IMR-90 (cell line): ENCODE measurements around the gene C3orf33. TPM values are rescaled to one million over a fixed set of nuclear protein-coding genes. Genes with fewer than 3 reads are reported as not detected.

ENCODE experiments used
- ATAC-seq: fragments of 200-7000 bp; cut with Tn5 transposase; 2 replicates; pipeline ENCODE4 v1.9.1; 2020; ENCODE audit warnings: low read depth, mild to moderate bottlenecking, moderate library complexity
- BruUV-seq: library from RNA; stranded (reverse); fragments of 400-500 nt; replicated peaks from 2 replicates; lab custom pipeline; 2021; lab: Mats Ljungman, UMichigan
- CTCF ChIA-PET: fragments of 300-600 bp; formaldehyde crosslinking; extraction: SDS; loops from one replicate; lab custom pipeline; 2021; ENCODE audit warnings: antibody characterized with exemption; lab: Yijun Ruan, JAX
- POLR2A ChIA-PET: fragments of 300-600 bp; sonication (Branson Sonifier 250); formaldehyde crosslinking; loops from one replicate; lab custom pipeline; 2022; ENCODE audit warnings: antibody characterized with exemption; ENCODE audit not compliant: unreplicated experiment; lab: Charles Lee
- DNase-seq: peaks from one replicate; pipeline ENCODE4 v3.0.0; 2013
- H2AFZ ChIP-seq: replicated peaks from 2 replicates; pipeline ENCODE3; 2013; ENCODE audit warnings: low read length, mild to moderate bottlenecking; ENCODE audit not compliant: poor library complexity
- H2AK5ac ChIP-seq: 2 replicates; pipeline ENCODE4 v1.6.1; 2013; ENCODE audit warnings: low read depth, low read length, inconsistent platforms
- H2AK9ac ChIP-seq: replicated peaks from 2 replicates; pipeline ENCODE3; 2013; ENCODE audit warnings: mild to moderate bottlenecking, low read depth, low read length, moderate library complexity; ENCODE audit not compliant: poor library complexity
- H2BK120ac ChIP-seq: 2 replicates; pipeline ENCODE4 v1.6.1; 2013; ENCODE audit warnings: low read depth, low read length, inconsistent platforms
- H2BK15ac ChIP-seq: 3 replicates; pipeline ENCODE4 v1.6.1; 2013; ENCODE audit warnings: low read depth, low read length, inconsistent platforms
- H2BK20ac ChIP-seq: 2 replicates; pipeline ENCODE4 v1.6.1; 2013; ENCODE audit warnings: low read depth, mild to moderate bottlenecking, inconsistent platforms, low read length, moderate library complexity
- H2BK5ac ChIP-seq: 2 replicates; pipeline ENCODE4 v1.6.1; 2013; ENCODE audit warnings: mild to moderate bottlenecking, low read depth, low read length, inconsistent platforms; ENCODE audit not compliant: poor library complexity, severe bottlenecking
- H3K14ac ChIP-seq: replicated peaks from 2 replicates; pipeline ENCODE4 v1.6.1; 2013; ENCODE audit warnings: low read depth, low read length, inconsistent platforms
- H3K18ac ChIP-seq: 2 replicates; pipeline ENCODE4 v1.6.1; 2013; ENCODE audit warnings: low read depth, low read length, control low read depth
- H3K23ac ChIP-seq: 2 replicates; pipeline ENCODE4 v1.6.1; 2013; ENCODE audit warnings: low read depth, low read length, inconsistent platforms
- H3K27ac ChIP-seq: 2 replicates; pipeline ENCODE4 v1.5.1; 2013; ENCODE audit warnings: mild to moderate bottlenecking, control low read depth, low read length; ENCODE audit not compliant: insufficient read depth
- H3K27me3 ChIP-seq: 2 replicates; pipeline ENCODE4 v1.6.1; 2013; ENCODE audit warnings: low read length; ENCODE audit not compliant: control insufficient read depth, insufficient read depth
- H3K36me3 ChIP-seq: 2 replicates; pipeline ENCODE4 v1.6.1; 2013; ENCODE audit warnings: low read length, mixed read lengths; ENCODE audit not compliant: control insufficient read depth, insufficient read depth
- H3K4ac ChIP-seq: 2 replicates; pipeline ENCODE4 v1.6.1; 2013; ENCODE audit warnings: low read depth, low read length, inconsistent platforms
- H3K4me1 ChIP-seq: 2 replicates; pipeline ENCODE4 v1.6.1; 2013; ENCODE audit warnings: low read length, mixed read lengths; ENCODE audit not compliant: control insufficient read depth, insufficient read depth
- H3K4me2 ChIP-seq: 2 replicates; pipeline ENCODE4 v1.6.1; 2013; ENCODE audit warnings: low read depth, mild to moderate bottlenecking, control low read depth, low read length, moderate library complexity
- H3K4me3 ChIP-seq: 2 replicates; pipeline ENCODE4 v1.5.1; 2013; ENCODE audit warnings: low read depth, mild to moderate bottlenecking, control low read depth, low read length, moderate library complexity; ENCODE audit not compliant: insufficient read depth
- H3K56ac ChIP-seq: 2 replicates; pipeline ENCODE4 v1.6.1; 2013; ENCODE audit warnings: low read length, inconsistent platforms; ENCODE audit not compliant: insufficient read depth; ENCODE audit errors: extremely low read depth
- H3K79me1 ChIP-seq, 2 experiments: 2 replicates each; pipeline ENCODE4 v1.6.1; 2013; ENCODE audit warnings: low read length in 2 of 2, inconsistent platforms in 1 of 2, low read depth in 1 of 2
- H3K9ac ChIP-seq: 2 replicates; pipeline ENCODE4 v1.6.1; 2013; ENCODE audit warnings: low read depth, low read length, control low read depth
- H3K9me1 ChIP-seq: 2 replicates; pipeline ENCODE4 v1.6.1; 2013; ENCODE audit warnings: low read length, inconsistent platforms; ENCODE audit not compliant: insufficient read depth
- H3K9me3 ChIP-seq: 2 replicates; pipeline ENCODE4 v1.6.1; 2013; ENCODE audit warnings: low read length; ENCODE audit not compliant: control insufficient read depth, insufficient read depth
- H4K20me1 ChIP-seq: 2 replicates; pipeline ENCODE4 v1.6.1; 2013; ENCODE audit warnings: low read length, inconsistent platforms; ENCODE audit not compliant: insufficient read depth
- H4K5ac ChIP-seq: 2 replicates; pipeline ENCODE4 v1.6.1; 2013; ENCODE audit warnings: mild to moderate bottlenecking, low read depth, low read length, control low read depth
- H4K8ac ChIP-seq, 2 experiments: 2 replicates each; pipeline ENCODE4 v1.6.1; 2013; ENCODE audit warnings: low read depth in 2 of 2, low read length in 2 of 2, control low read depth in 1 of 2, inconsistent platforms in 1 of 2
- H4K91ac ChIP-seq: 2 replicates; pipeline ENCODE4 v1.6.1; 2013; ENCODE audit warnings: low read depth, low read length, inconsistent platforms; ENCODE audit not compliant: insufficient read depth
- BHLHE40 ChIP-seq: fragments of 150-350 bp; IDR thresholded peaks from 2 replicates; pipeline ENCODE4 v1.6.1; 2016; ENCODE audit warnings: mild to moderate bottlenecking, low read depth, low read length
- CEBPB ChIP-seq: IDR thresholded peaks from 2 replicates; pipeline ENCODE4 v1.6.1; 2012; ENCODE audit warnings: low read depth, low read length, improper control_type of control experiment
- CHD1 ChIP-seq: IDR thresholded peaks from 2 replicates; pipeline ENCODE4 v1.6.1; 2012; ENCODE audit warnings: low read depth, low read length, improper control_type of control experiment
- CTCF ChIP-seq: conservative IDR thresholded peaks from 2 replicates; pipeline ENCODE4 v1.5.1; 2012; ENCODE audit warnings: mild to moderate bottlenecking, low read depth, low read length, improper control_type of control experiment
- FOS ChIP-seq: fragments of 150-350 bp; IDR thresholded peaks from 2 replicates; pipeline ENCODE4 v1.6.1; 2016; ENCODE audit warnings: low read depth, low read length
- MAFK ChIP-seq: IDR thresholded peaks from 2 replicates; pipeline ENCODE4 v1.6.1; 2012; ENCODE audit warnings: low read depth, low read length, improper control_type of control experiment
- MAZ ChIP-seq: IDR thresholded peaks from 2 replicates; pipeline ENCODE4 v1.6.1; 2012; ENCODE audit warnings: low read depth, mild to moderate bottlenecking, low read length, improper control_type of control experiment, moderate library complexity, borderline replicate concordance
- MXI1 ChIP-seq: IDR thresholded peaks from 2 replicates; pipeline ENCODE4 v1.6.1; 2012; ENCODE audit warnings: low read depth, mild to moderate bottlenecking, low read length, moderate library complexity, borderline replicate concordance
- NFE2L2 ChIP-seq: fragments of 150-350 bp; IDR thresholded peaks from 2 replicates; pipeline ENCODE4 v1.6.1; 2016; ENCODE audit warnings: low read depth, mild to moderate bottlenecking, low read length
- POLR2A ChIP-seq: IDR thresholded peaks from 2 replicates; pipeline ENCODE4 v1.6.1; 2012; ENCODE audit warnings: mild to moderate bottlenecking, low read depth, low read length
- RAD21 ChIP-seq: IDR thresholded peaks from 2 replicates; pipeline ENCODE4 v1.6.1; 2012; ENCODE audit warnings: low read length, improper control_type of control experiment
- RCOR1 ChIP-seq: IDR thresholded peaks from 2 replicates; pipeline ENCODE4 v1.6.1; 2012; ENCODE audit warnings: mild to moderate bottlenecking, low read length, improper control_type of control experiment; ENCODE audit not compliant: insufficient replicate concordance
- RFX5 ChIP-seq: IDR thresholded peaks from 2 replicates; pipeline ENCODE4 v1.8.0; 2012; ENCODE audit warnings: low read depth, mild to moderate bottlenecking, low read length, moderate library complexity
- SMC3 ChIP-seq: fragments of 150-350 bp; IDR thresholded peaks from 2 replicates; pipeline ENCODE4 v1.6.1; 2016; ENCODE audit warnings: low read depth, mild to moderate bottlenecking, antibody characterized with exemption, low read length, moderate library complexity
- dilution Hi-C: fragments of 300-500 bp; cut with HindIII; formaldehyde crosslinking; loops from one replicate; pipeline ENCODE4 v1.14.3; 2018; ENCODE audit warnings: low sequenced_read_pairs; ENCODE audit not compliant: unreplicated experiment
- in situ Hi-C: fragments of 300-500 bp; cut with MboI; formaldehyde crosslinking; loops from 3 replicates; pipeline ENCODE4 v1.14.3; 2019; ENCODE audit warnings: low sequenced_read_pairs, inconsistent platforms, mixed read lengths
- intact Hi-C: fragments of 100-400 bp; cut with micrococcal nuclease; formaldehyde crosslinking; loops from 2 replicates; pipeline ENCODE4 v1.10.0; 2022
- polyA plus RNA-seq, 3 experiments: library from polyadenylated mRNA; depleted of rRNA; stranded (reverse); fragments of >200 nt; gene quantifications; 2 replicates each; pipeline ENCODE4 v1.2.3, GENCODE V29; 2012; ENCODE audit warnings: low replicate concordance in 1 of 3
- total RNA-seq: library from RNA; depleted of rRNA; stranded (reverse); fragments of >200 nt; gene quantifications from 2 replicates; pipeline ENCODE4 v1.2.3, GENCODE V29; 2012
- TF ChIP-seq, protein P1 (sequence below): fragments of 150-350 bp; IDR thresholded peaks from 2 replicates; pipeline ENCODE4 v1.6.1; 2016; ENCODE audit warnings: low read depth, mild to moderate bottlenecking, low read length, moderate library complexity, borderline replicate concordance
- TF ChIP-seq, protein P2 (sequence below): fragments of 150-350 bp; IDR thresholded peaks from 2 replicates; pipeline ENCODE4 v1.6.1; 2017; ENCODE audit warnings: mild to moderate bottlenecking, antibody characterized with exemption, low read length, low read depth

Gene C3orf33
- total and polyA plus RNA-seq, 2 of the 4 experiments (the other 2 are of a cell fraction): 0.72 to 1.2 TPM

- Histone ChIP-seq H2AK9ac (no peak overlapping the region), H3K36me3 (no peaks in the 10 kb centered on the region), H4K5ac (no peak overlapping the region), H2BK120ac (no peak overlapping the region), H3K14ac (no peak overlapping the region), H3K9me1 (no peaks in the 10 kb centered on the region), H3K4me3 (no peak overlapping the region), H3K9ac (no peak overlapping the region), H3K27ac (no peak overlapping the region), H3K4me1 (peaks cover 2% of the 10 kb centered on the region; the same call in 1 of the 2 replicates), H4K20me1 (no peaks in the 10 kb centered on the region), H3K79me1 (no peaks in the 10 kb centered on the region), H3K4ac (no peak overlapping the region), H3K4me2 (no peak overlapping the region), H4K91ac (no peak overlapping the region), H3K56ac (no peak overlapping the region), H2BK15ac (no peak overlapping the region), H2AK5ac (no peak overlapping the region), H3K27me3 (no peaks in the 10 kb centered on the region), H3K9me3 (0 out of 2 replicates have a peak, but pooled peaks cover 2% of the 10 kb centered on the region), H4K8ac (no peak overlapping the region), H3K23ac (no peak overlapping the region; the same call in 1 of the 2 replicates), H2AFZ (no peak overlapping the region), H2BK5ac (no peak overlapping the region), H3K18ac (no peak overlapping the region), H2BK20ac (no peak overlapping the region)
- ChIA-PET POLR2A (no interaction called here), CTCF (interaction anchor here (0.6 to 0.9 kb wide), 2 partner anchors 26 to 390 kb away, joined by 3 to 5 read pairs; partner anchors contain the start of gene C3orf33)
- in situ Hi-C loops: no loop called here
- TF ChIP-seq MAFK (no peak), POLR2A (no peak), SMC3 (no peak), RAD21 (no peak), CEBPB (no peak), CHD1 (no peak), BHLHE40 (no peak), RCOR1 (no peak), NFE2L2 (no peak), MAZ (no peak), RFX5 (no peak), MXI1 (no peak), CTCF (no peak), FOS (no peak)
- TF ChIP-seq, protein P1, sequence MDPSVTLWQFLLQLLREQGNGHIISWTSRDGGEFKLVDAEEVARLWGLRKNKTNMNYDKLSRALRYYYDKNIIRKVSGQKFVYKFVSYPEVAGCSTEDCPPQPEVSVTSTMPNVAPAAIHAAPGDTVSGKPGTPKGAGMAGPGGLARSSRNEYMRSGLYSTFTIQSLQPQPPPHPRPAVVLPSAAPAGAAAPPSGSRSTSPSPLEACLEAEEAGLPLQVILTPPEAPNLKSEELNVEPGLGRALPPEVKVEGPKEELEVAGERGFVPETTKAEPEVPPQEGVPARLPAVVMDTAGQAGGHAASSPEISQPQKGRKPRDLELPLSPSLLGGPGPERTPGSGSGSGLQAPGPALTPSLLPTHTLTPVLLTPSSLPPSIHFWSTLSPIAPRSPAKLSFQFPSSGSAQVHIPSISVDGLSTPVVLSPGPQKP: no peak
- TF ChIP-seq, protein P2, sequence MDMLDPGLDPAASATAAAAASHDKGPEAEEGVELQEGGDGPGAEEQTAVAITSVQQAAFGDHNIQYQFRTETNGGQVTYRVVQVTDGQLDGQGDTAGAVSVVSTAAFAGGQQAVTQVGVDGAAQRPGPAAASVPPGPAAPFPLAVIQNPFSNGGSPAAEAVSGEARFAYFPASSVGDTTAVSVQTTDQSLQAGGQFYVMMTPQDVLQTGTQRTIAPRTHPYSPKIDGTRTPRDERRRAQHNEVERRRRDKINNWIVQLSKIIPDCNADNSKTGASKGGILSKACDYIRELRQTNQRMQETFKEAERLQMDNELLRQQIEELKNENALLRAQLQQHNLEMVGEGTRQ: no peak
- BruUV-seq: no TSS peak
- ATAC-seq (no peak), DNase-seq (no peak)
- intact Hi-C loops: no loop called here
- dilution Hi-C loops: no loop called here
Observed at GRCh38 chr3:155780291-155780690, 25.8 kb downstream of the C3orf33 start.
